IMR-90 (cell line): ENCODE measurements around the gene ANKS3. TPM values are rescaled to one million over a fixed set of nuclear protein-coding genes. Genes with fewer than 3 reads are reported as not detected.

ENCODE experiments used
- ATAC-seq: fragments of 200-7000 bp; cut with Tn5 transposase; 2 replicates; pipeline ENCODE4 v1.9.1; 2020; ENCODE audit warnings: low read depth, mild to moderate bottlenecking, moderate library complexity
- BruUV-seq: library from RNA; stranded (reverse); fragments of 400-500 nt; replicated peaks from 2 replicates; lab custom pipeline; 2021; lab: Mats Ljungman, UMichigan
- CTCF ChIA-PET: fragments of 300-600 bp; formaldehyde crosslinking; extraction: SDS; loops from one replicate; lab custom pipeline; 2021; ENCODE audit warnings: antibody characterized with exemption; lab: Yijun Ruan, JAX
- POLR2A ChIA-PET: fragments of 300-600 bp; sonication (Branson Sonifier 250); formaldehyde crosslinking; loops from one replicate; lab custom pipeline; 2022; ENCODE audit warnings: antibody characterized with exemption; ENCODE audit not compliant: unreplicated experiment; lab: Charles Lee
- DNase-seq: peaks from one replicate; pipeline ENCODE4 v3.0.0; 2013
- H2AFZ ChIP-seq: replicated peaks from 2 replicates; pipeline ENCODE3; 2013; ENCODE audit warnings: low read length, mild to moderate bottlenecking; ENCODE audit not compliant: poor library complexity
- H2AK5ac ChIP-seq: 2 replicates; pipeline ENCODE4 v1.6.1; 2013; ENCODE audit warnings: low read depth, low read length, inconsistent platforms
- H2AK9ac ChIP-seq: replicated peaks from 2 replicates; pipeline ENCODE3; 2013; ENCODE audit warnings: mild to moderate bottlenecking, low read depth, low read length, moderate library complexity; ENCODE audit not compliant: poor library complexity
- H2BK120ac ChIP-seq: 2 replicates; pipeline ENCODE4 v1.6.1; 2013; ENCODE audit warnings: low read depth, low read length, inconsistent platforms
- H2BK15ac ChIP-seq: 3 replicates; pipeline ENCODE4 v1.6.1; 2013; ENCODE audit warnings: low read depth, low read length, inconsistent platforms
- H2BK20ac ChIP-seq: 2 replicates; pipeline ENCODE4 v1.6.1; 2013; ENCODE audit warnings: low read depth, mild to moderate bottlenecking, inconsistent platforms, low read length, moderate library complexity
- H2BK5ac ChIP-seq: 2 replicates; pipeline ENCODE4 v1.6.1; 2013; ENCODE audit warnings: mild to moderate bottlenecking, low read depth, low read length, inconsistent platforms; ENCODE audit not compliant: poor library complexity, severe bottlenecking
- H3K14ac ChIP-seq: replicated peaks from 2 replicates; pipeline ENCODE4 v1.6.1; 2013; ENCODE audit warnings: low read depth, low read length, inconsistent platforms
- H3K18ac ChIP-seq: 2 replicates; pipeline ENCODE4 v1.6.1; 2013; ENCODE audit warnings: low read depth, low read length, control low read depth
- H3K23ac ChIP-seq: 2 replicates; pipeline ENCODE4 v1.6.1; 2013; ENCODE audit warnings: low read depth, low read length, inconsistent platforms
- H3K27ac ChIP-seq: 2 replicates; pipeline ENCODE4 v1.5.1; 2013; ENCODE audit warnings: mild to moderate bottlenecking, control low read depth, low read length; ENCODE audit not compliant: insufficient read depth
- H3K27me3 ChIP-seq: 2 replicates; pipeline ENCODE4 v1.6.1; 2013; ENCODE audit warnings: low read length; ENCODE audit not compliant: control insufficient read depth, insufficient read depth
- H3K36me3 ChIP-seq: 2 replicates; pipeline ENCODE4 v1.6.1; 2013; ENCODE audit warnings: low read length, mixed read lengths; ENCODE audit not compliant: control insufficient read depth, insufficient read depth
- H3K4ac ChIP-seq: 2 replicates; pipeline ENCODE4 v1.6.1; 2013; ENCODE audit warnings: low read depth, low read length, inconsistent platforms
- H3K4me1 ChIP-seq: 2 replicates; pipeline ENCODE4 v1.6.1; 2013; ENCODE audit warnings: low read length, mixed read lengths; ENCODE audit not compliant: control insufficient read depth, insufficient read depth
- H3K4me2 ChIP-seq: 2 replicates; pipeline ENCODE4 v1.6.1; 2013; ENCODE audit warnings: low read depth, mild to moderate bottlenecking, control low read depth, low read length, moderate library complexity
- H3K4me3 ChIP-seq: 2 replicates; pipeline ENCODE4 v1.5.1; 2013; ENCODE audit warnings: low read depth, mild to moderate bottlenecking, control low read depth, low read length, moderate library complexity; ENCODE audit not compliant: insufficient read depth
- H3K56ac ChIP-seq: 2 replicates; pipeline ENCODE4 v1.6.1; 2013; ENCODE audit warnings: low read length, inconsistent platforms; ENCODE audit not compliant: insufficient read depth; ENCODE audit errors: extremely low read depth
- H3K79me1 ChIP-seq, 2 experiments: 2 replicates each; pipeline ENCODE4 v1.6.1; 2013; ENCODE audit warnings: low read length in 2 of 2, inconsistent platforms in 1 of 2, low read depth in 1 of 2
- H3K9ac ChIP-seq: 2 replicates; pipeline ENCODE4 v1.6.1; 2013; ENCODE audit warnings: low read depth, low read length, control low read depth
- H3K9me1 ChIP-seq: 2 replicates; pipeline ENCODE4 v1.6.1; 2013; ENCODE audit warnings: low read length, inconsistent platforms; ENCODE audit not compliant: insufficient read depth
- H3K9me3 ChIP-seq: 2 replicates; pipeline ENCODE4 v1.6.1; 2013; ENCODE audit warnings: low read length; ENCODE audit not compliant: control insufficient read depth, insufficient read depth
- H4K20me1 ChIP-seq: 2 replicates; pipeline ENCODE4 v1.6.1; 2013; ENCODE audit warnings: low read length, inconsistent platforms; ENCODE audit not compliant: insufficient read depth
- H4K5ac ChIP-seq: 2 replicates; pipeline ENCODE4 v1.6.1; 2013; ENCODE audit warnings: mild to moderate bottlenecking, low read depth, low read length, control low read depth
- H4K8ac ChIP-seq, 2 experiments: 2 replicates each; pipeline ENCODE4 v1.6.1; 2013; ENCODE audit warnings: low read depth in 2 of 2, low read length in 2 of 2, control low read depth in 1 of 2, inconsistent platforms in 1 of 2
- H4K91ac ChIP-seq: 2 replicates; pipeline ENCODE4 v1.6.1; 2013; ENCODE audit warnings: low read depth, low read length, inconsistent platforms; ENCODE audit not compliant: insufficient read depth
- MAZ ChIP-seq: IDR thresholded peaks from 2 replicates; pipeline ENCODE4 v1.6.1; 2012; ENCODE audit warnings: low read depth, mild to moderate bottlenecking, low read length, improper control_type of control experiment, moderate library complexity, borderline replicate concordance
- POLR2A ChIP-seq: IDR thresholded peaks from 2 replicates; pipeline ENCODE4 v1.6.1; 2012; ENCODE audit warnings: mild to moderate bottlenecking, low read depth, low read length
- WGBS, 2 experiments: methylation state at CpG; one replicate each; pipeline versions ENCODE4 v1.1.5 to v1.1.7; 2013; ENCODE audit warnings: missing lambda C conversion rate in 2 of 2; ENCODE audit not compliant: insufficient read length in 1 of 2; ENCODE audit errors: extremely low coverage in 2 of 2; 5-methylcytosine and 5-hydroxymethylcytosine counted together
- dilution Hi-C: fragments of 300-500 bp; cut with HindIII; formaldehyde crosslinking; loops from one replicate; pipeline ENCODE4 v1.14.3; 2018; ENCODE audit warnings: low sequenced_read_pairs; ENCODE audit not compliant: unreplicated experiment
- in situ Hi-C: fragments of 300-500 bp; cut with MboI; formaldehyde crosslinking; loops from 3 replicates; pipeline ENCODE4 v1.14.3; 2019; ENCODE audit warnings: low sequenced_read_pairs, inconsistent platforms, mixed read lengths
- intact Hi-C: fragments of 100-400 bp; cut with micrococcal nuclease; formaldehyde crosslinking; loops from 2 replicates; pipeline ENCODE4 v1.10.0; 2022
- polyA plus RNA-seq, 3 experiments: library from polyadenylated mRNA; depleted of rRNA; stranded (reverse); fragments of >200 nt; gene quantifications; 2 replicates each; pipeline ENCODE4 v1.2.3, GENCODE V29; 2012; ENCODE audit warnings: low replicate concordance in 1 of 3
- total RNA-seq: library from RNA; depleted of rRNA; stranded (reverse); fragments of >200 nt; gene quantifications from 2 replicates; pipeline ENCODE4 v1.2.3, GENCODE V29; 2012
- TF ChIP-seq, protein P1 (sequence below): fragments of 150-350 bp; IDR thresholded peaks from 2 replicates; pipeline ENCODE4 v1.6.1; 2017; ENCODE audit warnings: mild to moderate bottlenecking, antibody characterized with exemption, low read length, low read depth
- TF ChIP-seq, protein P2 (sequence below): conservative IDR thresholded peaks from 2 replicates; pipeline ENCODE4 v1.5.1; 2012; ENCODE audit warnings: mild to moderate bottlenecking, low read depth, low read length, improper control_type of control experiment

ANKS3 gene
- total and polyA plus RNA-seq, 2 of the 4 experiments (the other 2 are of a cell fraction): 24.4 to 25.0 TPM

DNA sequence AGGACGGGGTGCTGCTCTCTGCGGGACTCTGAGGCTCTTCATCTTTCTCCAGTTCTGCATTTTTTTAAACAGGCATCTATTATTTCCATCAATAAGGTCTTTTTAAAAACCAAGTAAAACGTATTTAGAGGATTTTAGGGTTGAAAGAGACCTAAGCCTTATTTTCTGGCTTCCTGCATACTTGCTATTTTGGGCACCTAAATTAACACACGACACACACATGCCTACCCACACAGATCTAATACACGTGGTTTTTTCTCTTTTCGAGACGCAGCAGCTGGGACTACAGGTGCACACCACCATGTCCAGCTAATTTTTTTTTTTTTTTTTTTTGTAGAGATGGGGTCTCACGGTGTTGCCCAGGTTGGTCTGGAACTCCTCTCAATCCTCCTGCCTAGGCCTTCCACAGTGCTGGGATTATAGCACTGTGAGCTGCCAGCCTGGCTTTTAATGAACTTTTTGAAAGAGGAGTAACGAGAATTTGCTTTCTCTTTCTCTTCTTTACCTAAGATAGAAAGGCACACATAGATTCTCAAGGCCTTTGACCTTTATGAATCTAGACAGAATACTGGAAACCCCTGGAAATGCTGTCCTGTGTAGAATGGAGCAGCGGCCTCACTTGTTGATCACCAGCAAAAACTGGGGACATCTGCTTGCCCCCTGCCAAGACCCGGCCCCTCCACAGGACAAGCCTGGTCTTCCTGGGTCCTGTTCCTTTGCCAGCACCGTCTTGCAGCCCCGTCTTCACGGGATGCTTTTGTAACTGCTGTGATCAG is 14.0 kb upstream of the ANKS3 start:
- 0 out of 4 replicates have a peak, but pooled peaks cover 0 to 4% of the 10 kb centered on the region in 2 experiments for H3K79me1 ChIP-seq
- TF ChIP-seq, protein P1, sequence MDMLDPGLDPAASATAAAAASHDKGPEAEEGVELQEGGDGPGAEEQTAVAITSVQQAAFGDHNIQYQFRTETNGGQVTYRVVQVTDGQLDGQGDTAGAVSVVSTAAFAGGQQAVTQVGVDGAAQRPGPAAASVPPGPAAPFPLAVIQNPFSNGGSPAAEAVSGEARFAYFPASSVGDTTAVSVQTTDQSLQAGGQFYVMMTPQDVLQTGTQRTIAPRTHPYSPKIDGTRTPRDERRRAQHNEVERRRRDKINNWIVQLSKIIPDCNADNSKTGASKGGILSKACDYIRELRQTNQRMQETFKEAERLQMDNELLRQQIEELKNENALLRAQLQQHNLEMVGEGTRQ: no peak
- TF ChIP-seq POLR2A (no peak), MAZ (no peak)
- TF ChIP-seq, protein P2, sequence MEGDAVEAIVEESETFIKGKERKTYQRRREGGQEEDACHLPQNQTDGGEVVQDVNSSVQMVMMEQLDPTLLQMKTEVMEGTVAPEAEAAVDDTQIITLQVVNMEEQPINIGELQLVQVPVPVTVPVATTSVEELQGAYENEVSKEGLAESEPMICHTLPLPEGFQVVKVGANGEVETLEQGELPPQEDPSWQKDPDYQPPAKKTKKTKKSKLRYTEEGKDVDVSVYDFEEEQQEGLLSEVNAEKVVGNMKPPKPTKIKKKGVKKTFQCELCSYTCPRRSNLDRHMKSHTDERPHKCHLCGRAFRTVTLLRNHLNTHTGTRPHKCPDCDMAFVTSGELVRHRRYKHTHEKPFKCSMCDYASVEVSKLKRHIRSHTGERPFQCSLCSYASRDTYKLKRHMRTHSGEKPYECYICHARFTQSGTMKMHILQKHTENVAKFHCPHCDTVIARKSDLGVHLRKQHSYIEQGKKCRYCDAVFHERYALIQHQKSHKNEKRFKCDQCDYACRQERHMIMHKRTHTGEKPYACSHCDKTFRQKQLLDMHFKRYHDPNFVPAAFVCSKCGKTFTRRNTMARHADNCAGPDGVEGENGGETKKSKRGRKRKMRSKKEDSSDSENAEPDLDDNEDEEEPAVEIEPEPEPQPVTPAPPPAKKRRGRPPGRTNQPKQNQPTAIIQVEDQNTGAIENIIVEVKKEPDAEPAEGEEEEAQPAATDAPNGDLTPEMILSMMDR: no peak
- H3K36me3 ChIP-seq: peaks cover 26% of the 10 kb centered on the region
- ChIA-PET POLR2A (no interaction called here), CTCF (no interaction called here)
- DNase-seq: no peak
- in situ Hi-C loops: no loop called here
- no peak overlapping the region for H3K4me2 ChIP-seq
- no TSS peak for BruUV-seq
- no peak overlapping the region for H3K27ac ChIP-seq
- no peak overlapping the region for H3K4me3 ChIP-seq
- H2BK120ac ChIP-seq: no peak overlapping the region
- no peak overlapping the region for H3K23ac ChIP-seq
- intact Hi-C loops: no loop called here
- H4K5ac ChIP-seq: no peak overlapping the region
- H3K4ac ChIP-seq: no peak overlapping the region
- H4K20me1 ChIP-seq: no peaks in the 10 kb centered on the region
- dilution Hi-C loops: no loop called here
- H4K8ac ChIP-seq: no peak overlapping the region
- H2BK5ac ChIP-seq: no peak overlapping the region
- no peak overlapping the region for H3K56ac ChIP-seq
- H3K27me3 ChIP-seq: no peaks in the 10 kb centered on the region
- no peaks in the 10 kb centered on the region for H3K9me3 ChIP-seq
- no peak overlapping the region for H2BK20ac ChIP-seq
- H3K4me1 ChIP-seq: no peaks in the 10 kb centered on the region
- H2BK15ac ChIP-seq: no peak overlapping the region
- H3K9ac ChIP-seq: no peak overlapping the region
- no peak overlapping the region for H3K14ac ChIP-seq
- ATAC-seq: no peak
- 88% methylated on average over 5 of the region's 14 CpGs; no CpG with 5 or more reads in 1 of the 2 experiments for WGBS, 2 experiments
- no peak overlapping the region for H2AK9ac ChIP-seq
- no peak overlapping the region for H2AK5ac ChIP-seq
- no peaks in the 10 kb centered on the region for H3K9me1 ChIP-seq
- no peak overlapping the region for H3K18ac ChIP-seq
- H2AFZ ChIP-seq: no peak overlapping the region
- no peak overlapping the region for H4K91ac ChIP-seq
